GM06990 (cell line): ENCODE data around the gene FRMD5.

Experiments used
- DNase-seq: peaks from one replicate; pipeline ENCODE4 v3.0.0-alpha.2; 2011; ENCODE audit not compliant: insufficient read length; ENCODE audit errors: extremely low read depth
- H3K27me3 ChIP-seq: replicated peaks from 2 replicates; pipeline ENCODE4 v1.6.0; 2011; ENCODE audit warnings: low read length; ENCODE audit not compliant: control insufficient read depth, insufficient read depth
- H3K36me3 ChIP-seq: 2 replicates; pipeline ENCODE4 v1.5.1; 2011; ENCODE audit warnings: low read length; ENCODE audit not compliant: control insufficient read depth, insufficient read depth
- H3K4me3 ChIP-seq: replicated peaks from 2 replicates; pipeline ENCODE4 v1.5.1; 2011; ENCODE audit warnings: low read depth, mild to moderate bottlenecking, control low read depth, low read length
- TF ChIP-seq, protein P1 (sequence below): IDR thresholded peaks from 2 replicates; pipeline ENCODE4 v1.5.1; 2011; ENCODE audit warnings: low read length, control low read depth, mild to moderate bottlenecking, inconsistent platforms; ENCODE audit not compliant: insufficient read depth, poor library complexity, severe bottlenecking

FRMD5 gene

GRCh38 chr15:43930556-43930955 lies 264.5 kb downstream of the FRMD5 start:
- TF ChIP-seq, protein P1, sequence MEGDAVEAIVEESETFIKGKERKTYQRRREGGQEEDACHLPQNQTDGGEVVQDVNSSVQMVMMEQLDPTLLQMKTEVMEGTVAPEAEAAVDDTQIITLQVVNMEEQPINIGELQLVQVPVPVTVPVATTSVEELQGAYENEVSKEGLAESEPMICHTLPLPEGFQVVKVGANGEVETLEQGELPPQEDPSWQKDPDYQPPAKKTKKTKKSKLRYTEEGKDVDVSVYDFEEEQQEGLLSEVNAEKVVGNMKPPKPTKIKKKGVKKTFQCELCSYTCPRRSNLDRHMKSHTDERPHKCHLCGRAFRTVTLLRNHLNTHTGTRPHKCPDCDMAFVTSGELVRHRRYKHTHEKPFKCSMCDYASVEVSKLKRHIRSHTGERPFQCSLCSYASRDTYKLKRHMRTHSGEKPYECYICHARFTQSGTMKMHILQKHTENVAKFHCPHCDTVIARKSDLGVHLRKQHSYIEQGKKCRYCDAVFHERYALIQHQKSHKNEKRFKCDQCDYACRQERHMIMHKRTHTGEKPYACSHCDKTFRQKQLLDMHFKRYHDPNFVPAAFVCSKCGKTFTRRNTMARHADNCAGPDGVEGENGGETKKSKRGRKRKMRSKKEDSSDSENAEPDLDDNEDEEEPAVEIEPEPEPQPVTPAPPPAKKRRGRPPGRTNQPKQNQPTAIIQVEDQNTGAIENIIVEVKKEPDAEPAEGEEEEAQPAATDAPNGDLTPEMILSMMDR: no peak
- no peaks in the 10 kb centered on the region for H3K27me3 ChIP-seq
- no peak overlapping the region for H3K4me3 ChIP-seq
- H3K36me3 ChIP-seq: no peaks in the 10 kb centered on the region
- DNase-seq: no peak

GRCh38 chr15:43930079-43930478 lies 265.0 kb downstream of the FRMD5 start:
- Histone ChIP-seq H3K27me3 (no peaks in the 10 kb centered on the region), H3K36me3 (no peaks in the 10 kb centered on the region), H3K4me3 (no peak overlapping the region)
- no peak for DNase-seq
- TF ChIP-seq, protein P1: no peak

GRCh38 chr15:43928152-43928551 lies 266.9 kb downstream of the FRMD5 start:
- no peak for DNase-seq
- H3K4me3 ChIP-seq: no peak overlapping the region
- H3K27me3 ChIP-seq: no peaks in the 10 kb centered on the region
- no peaks in the 10 kb centered on the region for H3K36me3 ChIP-seq
- TF ChIP-seq, protein P1: no peak

DNA sequence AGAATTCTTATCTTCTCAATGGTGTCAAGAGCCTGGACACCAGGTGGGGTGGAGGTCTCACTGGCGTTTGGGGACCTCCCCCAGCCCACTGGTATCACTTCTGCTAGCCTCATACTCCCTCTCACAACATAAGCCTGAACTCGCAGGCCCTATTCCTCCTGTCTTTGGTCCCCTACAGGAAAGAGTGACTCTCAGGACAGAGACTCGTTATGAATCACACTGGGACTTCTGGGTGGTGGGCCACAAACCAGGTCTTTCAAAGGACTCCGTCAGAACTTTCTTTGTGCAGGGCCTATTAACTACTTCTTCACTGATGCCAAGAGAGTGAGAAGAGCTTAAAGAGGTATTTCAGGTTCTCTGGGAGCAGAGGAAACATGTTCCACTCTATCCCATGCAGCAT lies 267.9 kb downstream of the FRMD5 start:
- no peaks in the 10 kb centered on the region for H3K27me3 ChIP-seq
- no peaks in the 10 kb centered on the region for H3K36me3 ChIP-seq
- DNase-seq: no peak
- H3K4me3 ChIP-seq: no peak overlapping the region
- TF ChIP-seq, protein P1: no peak

- no peak for DNase-seq
- Histone ChIP-seq H3K27me3 (no peaks in the 10 kb centered on the region; the same call in 1 of the 2 replicates), H3K36me3 (no peaks in the 10 kb centered on the region), H3K4me3 (no peak overlapping the region)
- TF ChIP-seq, protein P1: no peak
Measured at GRCh38 chr15:43923553-43923952, 271.5 kb downstream of the FRMD5 start.

DNA sequence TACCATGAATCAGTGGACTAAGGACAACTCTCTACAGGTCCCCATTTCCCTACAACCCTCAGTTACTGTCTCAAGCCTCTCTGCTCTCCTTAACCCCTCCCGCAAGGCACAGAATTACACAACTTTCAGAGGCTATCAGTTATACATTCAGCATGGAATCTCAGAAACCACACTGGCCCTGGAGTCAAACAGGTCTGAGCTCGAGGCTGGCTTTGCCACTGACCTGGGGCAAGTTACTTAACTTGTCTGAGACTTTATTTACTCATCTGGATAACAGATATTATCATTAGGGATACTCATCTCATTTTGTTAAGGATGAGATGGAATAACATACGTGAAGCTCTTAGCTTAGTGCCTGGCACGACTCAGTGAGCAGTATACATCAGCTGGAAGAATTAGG lies 273.1 kb downstream of the FRMD5 start:
- TF ChIP-seq, protein P1: no peak
- no peak for DNase-seq
- H3K36me3 ChIP-seq: no peaks in the 10 kb centered on the region
- H3K27me3 ChIP-seq: no peaks in the 10 kb centered on the region; the same call in 1 of the 2 replicates
- H3K4me3 ChIP-seq: no peak overlapping the region
